ENCODE results near the gene SPAG7.

The SPAG7 gene

DNA sequence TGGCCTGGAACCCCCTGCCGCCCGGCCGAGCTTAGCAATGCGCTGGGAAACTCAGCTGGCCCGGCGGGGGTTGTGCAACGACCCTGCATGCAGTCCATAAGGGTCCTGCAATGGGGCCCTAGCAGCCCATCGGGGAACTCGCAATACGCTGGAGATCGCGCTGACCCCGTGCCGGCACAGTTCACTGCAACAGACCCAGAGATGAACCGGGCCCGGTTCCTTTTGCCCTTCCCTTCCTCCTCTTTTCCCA is 28.1 kb downstream of the SPAG7 start:
- CTCF ChIA-PET: interaction anchor here (0.8 to 1.7 kb wide), 7 partner anchors 10 to 47 kb away, joined by 3 to 8 read pairs (median 4); partner anchors contain the start of gene CHRNE
- TF ChIP-seq, protein P1, sequence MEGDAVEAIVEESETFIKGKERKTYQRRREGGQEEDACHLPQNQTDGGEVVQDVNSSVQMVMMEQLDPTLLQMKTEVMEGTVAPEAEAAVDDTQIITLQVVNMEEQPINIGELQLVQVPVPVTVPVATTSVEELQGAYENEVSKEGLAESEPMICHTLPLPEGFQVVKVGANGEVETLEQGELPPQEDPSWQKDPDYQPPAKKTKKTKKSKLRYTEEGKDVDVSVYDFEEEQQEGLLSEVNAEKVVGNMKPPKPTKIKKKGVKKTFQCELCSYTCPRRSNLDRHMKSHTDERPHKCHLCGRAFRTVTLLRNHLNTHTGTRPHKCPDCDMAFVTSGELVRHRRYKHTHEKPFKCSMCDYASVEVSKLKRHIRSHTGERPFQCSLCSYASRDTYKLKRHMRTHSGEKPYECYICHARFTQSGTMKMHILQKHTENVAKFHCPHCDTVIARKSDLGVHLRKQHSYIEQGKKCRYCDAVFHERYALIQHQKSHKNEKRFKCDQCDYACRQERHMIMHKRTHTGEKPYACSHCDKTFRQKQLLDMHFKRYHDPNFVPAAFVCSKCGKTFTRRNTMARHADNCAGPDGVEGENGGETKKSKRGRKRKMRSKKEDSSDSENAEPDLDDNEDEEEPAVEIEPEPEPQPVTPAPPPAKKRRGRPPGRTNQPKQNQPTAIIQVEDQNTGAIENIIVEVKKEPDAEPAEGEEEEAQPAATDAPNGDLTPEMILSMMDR (IDR thresholded peaks at IDR 0.05; ENCODE audit: insufficient read depth, low read length, missing control alignments): no peak
- POLR2A ChIA-PET: interaction anchor here (0.7 to 4.0 kb wide), 9 partner anchors 11 to 58 kb away, joined by 3 to 61 read pairs (median 6); partner anchors contain the start of genes CAMTA2, ENO3, INCA1 and KIF1C
- DNase-seq (ENCODE audit: low read depth, low spot score): no peak
- H3K4me3 ChIP-seq (ENCODE audit: low read depth, low read length): peak overlapping the region; percentile 92

DNA sequence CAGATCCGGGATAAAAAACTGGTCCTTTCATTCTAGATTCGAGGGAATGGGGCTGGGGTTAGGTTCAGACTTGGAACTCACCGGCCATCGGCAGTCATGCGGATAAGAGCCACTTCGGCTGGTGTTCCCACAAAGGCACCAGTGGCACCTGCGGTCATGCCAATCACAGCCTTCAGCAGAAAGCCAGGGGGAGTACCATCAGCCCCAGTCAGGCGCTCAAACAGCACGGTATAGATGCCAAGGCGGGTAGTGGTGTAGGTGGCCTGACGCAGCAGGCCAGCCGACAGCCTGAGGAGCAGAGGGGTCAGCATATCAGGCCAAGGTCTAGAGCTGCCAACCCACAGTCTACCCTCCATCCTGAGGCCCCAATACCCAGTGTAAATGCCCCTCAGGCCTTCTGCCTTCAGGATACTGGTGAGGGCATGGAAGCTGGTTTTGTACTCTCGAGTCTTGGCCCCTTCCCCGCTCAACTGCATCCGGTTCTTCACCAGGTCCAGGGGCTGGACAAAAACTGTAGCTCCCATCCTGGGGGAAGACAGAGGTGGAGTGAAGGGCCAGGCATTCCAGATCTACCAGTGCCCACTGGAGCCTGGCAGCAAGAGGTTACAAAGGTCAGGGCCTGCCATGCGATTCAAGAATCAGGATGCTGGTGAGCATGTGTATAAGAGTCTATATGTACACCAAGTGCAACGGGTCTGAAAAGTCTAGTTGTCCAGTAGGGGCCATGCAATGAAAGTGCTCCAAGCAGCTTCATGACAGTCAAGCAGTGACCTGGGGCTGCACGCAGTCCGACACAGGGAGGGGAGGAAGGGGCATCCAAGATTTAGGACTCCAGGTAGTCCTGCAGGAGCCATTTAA is 28.7 kb downstream of the SPAG7 start:
- ChIA-PET CTCF (interaction anchor here (0.8 to 1.7 kb wide), 4 partner anchors 20 to 48 kb away, joined by 3 to 8 read pairs (median 4); no protein-coding TSS in a partner anchor), POLR2A (interaction anchor here (1.2 to 4.0 kb wide), 5 partner anchors 12 to 59 kb away, joined by 6 to 61 read pairs (median 7); partner anchors contain the start of genes CAMTA2, ENO3, INCA1 and KIF1C)
- TF ChIP-seq, protein P1 (IDR thresholded peaks at IDR 0.05; ENCODE audit: insufficient read depth, low read length, missing control alignments): no peak
- no peak for DNase-seq (ENCODE audit: low read depth, low spot score)
- H3K4me3 ChIP-seq (ENCODE audit: low read depth, low read length): peak overlapping the region; percentile 92

- ChIA-PET POLR2A (no interaction called here), CTCF (interaction anchor here (2.7 kb wide), 1 partner anchor 29 kb away, joined by 11 read pairs; no protein-coding TSS in a partner anchor)
- TF ChIP-seq, protein P1 (IDR thresholded peaks at IDR 0.05; ENCODE audit: insufficient read depth, low read length, missing control alignments): no peak
- peak overlapping the region; percentile 92 for H3K4me3 ChIP-seq (ENCODE audit: low read depth, low read length)
- no peak for DNase-seq (ENCODE audit: low read depth, low spot score)
Measured at GRCh38 chr17:4938069-4938491, 29.5 kb downstream of the SPAG7 start.

- no peak overlapping the region for H3K4me3 ChIP-seq (ENCODE audit: low read depth, low read length)
- ChIA-PET POLR2A (no interaction called here), CTCF (interaction anchor here (1.0 to 2.7 kb wide), 2 partner anchors 18 to 28 kb away, joined by 3 to 11 read pairs; no protein-coding TSS in a partner anchor)
- DNase-seq (ENCODE audit: low read depth, low spot score): no peak
- TF ChIP-seq, protein P1 (IDR thresholded peaks at IDR 0.05; ENCODE audit: insufficient read depth, low read length, missing control alignments): no peak
Measured at GRCh38 chr17:4937553-4937952, 30.1 kb downstream of the SPAG7 start.

GRCh38 chr17:4936436-4936835 is 31.2 kb downstream of the SPAG7 start:
- no peak overlapping the region for H3K4me3 ChIP-seq (ENCODE audit: low read depth, low read length)
- CTCF ChIA-PET: interaction anchor here (1.0 to 2.7 kb wide), 2 partner anchors 17 to 27 kb away, joined by 3 to 11 read pairs; no protein-coding TSS in a partner anchor
- TF ChIP-seq, protein P1 (IDR thresholded peaks at IDR 0.05; ENCODE audit: insufficient read depth, low read length, missing control alignments): no peak
- no peak for DNase-seq (ENCODE audit: low read depth, low spot score)
- POLR2A ChIA-PET: no interaction called here

DNA sequence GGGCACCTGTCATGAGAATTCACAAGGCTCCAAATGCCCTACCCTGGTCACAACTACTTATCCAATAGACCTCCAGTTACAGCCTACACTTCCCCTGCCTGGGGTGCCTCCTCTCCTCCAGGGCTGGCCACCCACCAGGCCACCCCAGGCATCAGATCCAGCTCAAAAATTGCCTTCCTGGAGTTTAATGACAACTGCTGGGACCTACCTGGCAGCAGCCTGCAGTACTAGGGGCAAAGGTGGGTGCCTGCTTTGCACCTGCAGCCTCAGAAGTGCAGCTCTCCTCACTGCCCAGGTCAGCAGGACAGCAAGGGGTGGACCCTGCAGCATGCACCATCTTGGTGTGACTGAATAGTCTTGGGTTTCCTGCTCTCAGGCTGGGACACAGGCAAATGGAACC is 32.0 kb downstream of the SPAG7 start:
- TF ChIP-seq, protein P1 (IDR thresholded peaks at IDR 0.05; ENCODE audit: insufficient read depth, low read length, missing control alignments): no peak
- ChIA-PET POLR2A (no interaction called here), CTCF (interaction anchor here (2.7 kb wide), 1 partner anchor 26 kb away, joined by 11 read pairs; no protein-coding TSS in a partner anchor)
- no peak for DNase-seq (ENCODE audit: low read depth, low spot score)
- no peak overlapping the region for H3K4me3 ChIP-seq (ENCODE audit: low read depth, low read length)

Measured in AG04449 (cell line).